ENCODE data around the gene TMEM95. TPM values are rescaled to one million over a fixed set of nuclear protein-coding genes. Genes with fewer than 3 reads are reported as not detected.
A peak's percentile ranks its signal among the peaks of the same experiment; 100 is the strongest.

Gene TMEM95
- total RNA-seq, 1 donor from 2014 or later: not detected

GRCh38 chr17:7322520-7323194, 32.3 kb upstream of the TMEM95 start:
- H3K4me1 Mint-ChIP-seq (ENCODE audit: unreplicated experiment): peaks cover 3% of the 10 kb centered on the region
- H3K36me3 Mint-ChIP-seq: peaks cover 3% of the 10 kb centered on the region
- no peaks in the 10 kb centered on the region for H3K9me3 Mint-ChIP-seq
- H3K27ac Mint-ChIP-seq: no peak overlapping the region
- H3K4me3 Mint-ChIP-seq: no peak overlapping the region
- no peaks in the 10 kb centered on the region for H3K27me3 Mint-ChIP-seq
- DNase-seq (ENCODE audit: extremely low spot score, unreplicated experiment): no peak
- TF ChIP-seq CTCF (conservative IDR thresholded peaks at IDR 0.05): no peak

- peaks cover 3% of the 10 kb centered on the region for H3K36me3 Mint-ChIP-seq
- peak; percentile 90 for TF ChIP-seq CTCF (conservative IDR thresholded peaks at IDR 0.05)
- no peaks in the 10 kb centered on the region for H3K9me3 Mint-ChIP-seq
- H3K4me3 Mint-ChIP-seq: no peak overlapping the region
- DNase-seq (ENCODE audit: extremely low spot score, unreplicated experiment): no peak
- peaks cover 15% of the 10 kb centered on the region for H3K4me1 Mint-ChIP-seq (ENCODE audit: unreplicated experiment)
- H3K27ac Mint-ChIP-seq: no peak overlapping the region
- no peaks in the 10 kb centered on the region for H3K27me3 Mint-ChIP-seq
Observed at GRCh38 chr17:7323731-7324437, 31.1 kb upstream of the TMEM95 start.

- Mint-ChIP-seq H3K27me3 (no peaks in the 10 kb centered on the region), H3K27ac (no peak overlapping the region), H3K4me3 (no peak overlapping the region), H3K4me1 (ENCODE audit: unreplicated experiment) (peaks cover 15% of the 10 kb centered on the region), H3K36me3 (peaks cover 3% of the 10 kb centered on the region), H3K9me3 (no peaks in the 10 kb centered on the region)
- TF ChIP-seq CTCF (conservative IDR thresholded peaks at IDR 0.05): no peak
- no peak for DNase-seq (ENCODE audit: extremely low spot score, unreplicated experiment)
Observed at GRCh38 chr17:7324438-7324779, 30.5 kb upstream of the TMEM95 start.

- Mint-ChIP-seq H3K27ac (no peak overlapping the region), H3K36me3 (peaks cover 3% of the 10 kb centered on the region), H3K4me1 (ENCODE audit: unreplicated experiment) (peaks cover 21% of the 10 kb centered on the region), H3K27me3 (no peaks in the 10 kb centered on the region), H3K9me3 (no peaks in the 10 kb centered on the region), H3K4me3 (no peak overlapping the region)
- no peak for TF ChIP-seq CTCF (conservative IDR thresholded peaks at IDR 0.05)
- no peak for DNase-seq (ENCODE audit: extremely low spot score, unreplicated experiment)
Observed at GRCh38 chr17:7325031-7325528, 29.9 kb upstream of the TMEM95 start.

- Mint-ChIP-seq H3K9me3 (no peaks in the 10 kb centered on the region), H3K36me3 (peaks cover 3% of the 10 kb centered on the region), H3K27ac (no peak overlapping the region), H3K27me3 (no peaks in the 10 kb centered on the region), H3K4me1 (ENCODE audit: unreplicated experiment) (peaks cover 22% of the 10 kb centered on the region), H3K4me3 (no peak overlapping the region)
- no peak for TF ChIP-seq CTCF (conservative IDR thresholded peaks at IDR 0.05)
- DNase-seq (ENCODE audit: extremely low spot score, unreplicated experiment): no peak
Observed at GRCh38 chr17:7326186-7326585, 28.8 kb upstream of the TMEM95 start.
